Lower leg skin (tissue), 3 donors: ENCODE results near the gene NFIB.

Source experiments
- POLR2A ChIP-seq, 2 donors: fragments of 450-650 bp; IDR thresholded peaks; one replicate each; pipeline ENCODE4 v1.6.1; 2016 to 2017; ENCODE audit warnings: antibody characterized with exemption in 2 of 2, mild to moderate bottlenecking in 1 of 2, moderate library complexity in 1 of 2
- TF ChIP-seq, protein P1 (sequence below), 3 donors: fragments of 450-650 bp; IDR thresholded peaks; one replicate each; pipeline ENCODE4 v1.5.1; 2016; ENCODE audit warnings: antibody characterized with exemption in 3 of 3, mild to moderate bottlenecking in 3 of 3, moderate library complexity in 2 of 3

DNA sequence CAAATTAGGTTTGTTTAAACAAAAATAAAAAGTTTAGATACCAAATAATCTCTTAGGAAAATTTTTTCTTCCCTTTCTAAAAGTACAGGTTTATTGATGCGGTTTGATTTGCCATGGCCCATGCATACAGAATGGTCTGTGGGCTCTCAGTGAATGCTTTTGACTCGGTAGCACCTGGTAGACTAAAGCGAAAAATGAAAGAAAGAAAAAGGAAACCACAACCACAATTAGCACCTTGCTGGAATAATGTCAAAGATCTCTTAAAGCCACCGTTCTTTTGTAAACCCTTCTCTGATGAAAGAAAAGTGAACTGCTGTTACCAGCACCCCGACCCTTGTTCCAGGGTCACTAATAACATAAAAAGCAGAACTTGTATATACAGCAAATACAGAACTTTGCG lies 157.9 kb downstream of the NFIB start:
- TF ChIP-seq, protein P1, sequence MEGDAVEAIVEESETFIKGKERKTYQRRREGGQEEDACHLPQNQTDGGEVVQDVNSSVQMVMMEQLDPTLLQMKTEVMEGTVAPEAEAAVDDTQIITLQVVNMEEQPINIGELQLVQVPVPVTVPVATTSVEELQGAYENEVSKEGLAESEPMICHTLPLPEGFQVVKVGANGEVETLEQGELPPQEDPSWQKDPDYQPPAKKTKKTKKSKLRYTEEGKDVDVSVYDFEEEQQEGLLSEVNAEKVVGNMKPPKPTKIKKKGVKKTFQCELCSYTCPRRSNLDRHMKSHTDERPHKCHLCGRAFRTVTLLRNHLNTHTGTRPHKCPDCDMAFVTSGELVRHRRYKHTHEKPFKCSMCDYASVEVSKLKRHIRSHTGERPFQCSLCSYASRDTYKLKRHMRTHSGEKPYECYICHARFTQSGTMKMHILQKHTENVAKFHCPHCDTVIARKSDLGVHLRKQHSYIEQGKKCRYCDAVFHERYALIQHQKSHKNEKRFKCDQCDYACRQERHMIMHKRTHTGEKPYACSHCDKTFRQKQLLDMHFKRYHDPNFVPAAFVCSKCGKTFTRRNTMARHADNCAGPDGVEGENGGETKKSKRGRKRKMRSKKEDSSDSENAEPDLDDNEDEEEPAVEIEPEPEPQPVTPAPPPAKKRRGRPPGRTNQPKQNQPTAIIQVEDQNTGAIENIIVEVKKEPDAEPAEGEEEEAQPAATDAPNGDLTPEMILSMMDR (IDR thresholded peaks at IDR 0.05): no peak
- no peak for TF ChIP-seq POLR2A (IDR thresholded peaks at IDR 0.05)
